Body of pancreas (tissue), 4 donors: ENCODE results near the gene GOPC.

Experiments used
- CTCF ChIP-seq, 7 experiments: fragments of 450-650 bp in 4 of 7; fragments of 200-600 bp in 3 of 7; sonication (generic) in 3 of 7; IDR thresholded peaks; one replicate each; pipeline ENCODE4 v1.5.1; 2016 to 2019; ENCODE audit warnings: antibody characterized with exemption in 7 of 7
- POLR2A ChIP-seq, 3 donors: fragments of 450-650 bp; IDR thresholded peaks; one replicate each; pipeline ENCODE4 v1.6.1; 2016; ENCODE audit warnings: antibody characterized with exemption in 3 of 3, mild to moderate bottlenecking in 2 of 3

- TF ChIP-seq CTCF (IDR thresholded peaks at IDR 0.05) (no peak), POLR2A (IDR thresholded peaks at IDR 0.05) (no peak)
Observed at GRCh38 chr6:117514655-117515054, 87.7 kb downstream of the GOPC start.
